ENCODE measurements around the gene PER1. TPM values are rescaled to one million over a fixed set of nuclear protein-coding genes. Genes with fewer than 3 reads are reported as not detected.
A peak's percentile ranks its signal among the peaks of the same experiment; 100 is the strongest.

Gene PER1
- total RNA-seq, 1 experiment from 2014 or later: 10.6 TPM

- DNase-seq (ENCODE audit: low read depth): no peak
These were observed 15.3 kb upstream of the PER1 start for GRCh38 chr17:8167526-8167925.

- no peak for DNase-seq (ENCODE audit: low read depth)
These were observed 14.5 kb upstream of the PER1 start for GRCh38 chr17:8166731-8167130.

GRCh38 chr17:8164815-8165131, 12.6 kb upstream of the PER1 start:
- no peak for DNase-seq (ENCODE audit: low read depth)

GRCh38 chr17:8163978-8164814, 12.0 kb upstream of the PER1 start:
- peak; percentile 75 for DNase-seq (ENCODE audit: low read depth)

GRCh38 chr17:8162997-8163977, 11.1 kb upstream of the PER1 start:
- no peak for DNase-seq (ENCODE audit: low read depth)

GRCh38 chr17:8162233-8162996, 10.2 kb upstream of the PER1 start, which contains the start of gene VAMP2:
TSS of gene VAMP2 (minus strand) at chr17:8162948. CDS start at chr17:8162879, 69 bp downstream.
- peak; percentile 56 for DNase-seq (ENCODE audit: low read depth)

- DNase-seq (ENCODE audit: low read depth): no peak
These were observed 9.4 kb upstream of the PER1 start for GRCh38 chr17:8161289-8162232.

- DNase-seq (ENCODE audit: low read depth): no peak
These were observed 8.6 kb upstream of the PER1 start for GRCh38 chr17:8160741-8161221.

GRCh38 chr17:8160224-8160577, 8.0 kb upstream of the PER1 start:
- DNase-seq (ENCODE audit: low read depth): no peak

- DNase-seq (ENCODE audit: low read depth): no peak
These were observed 7.4 kb upstream of the PER1 start for GRCh38 chr17:8159459-8160223.

GRCh38 chr17:8159032-8159400, 6.8 kb upstream of the PER1 start:
- DNase-seq (ENCODE audit: low read depth): no peak

- DNase-seq (ENCODE audit: low read depth): peak; percentile 86
These were observed 6.2 kb upstream of the PER1 start for GRCh38 chr17:8158267-8159031.

- peak; percentile 100 for DNase-seq (ENCODE audit: low read depth)
These were observed 4.2 kb upstream of the PER1 start for GRCh38 chr17:8156246-8156992.

- no peak for DNase-seq (ENCODE audit: low read depth)
These were observed 3.7 kb upstream of the PER1 start for GRCh38 chr17:8155996-8156245.

GRCh38 chr17:8155231-8155995, 3.2 kb upstream of the PER1 start:
- no peak for DNase-seq (ENCODE audit: low read depth)

- no peak for DNase-seq (ENCODE audit: low read depth)
These were observed 2.5 kb upstream of the PER1 start for GRCh38 chr17:8154608-8155155.

- DNase-seq (ENCODE audit: low read depth): peak; percentile 97
These were observed 1.9 kb upstream of the PER1 start for GRCh38 chr17:8153957-8154607.
